ENCODE data around the gene NMRK2.

NMRK2 gene

DNA sequence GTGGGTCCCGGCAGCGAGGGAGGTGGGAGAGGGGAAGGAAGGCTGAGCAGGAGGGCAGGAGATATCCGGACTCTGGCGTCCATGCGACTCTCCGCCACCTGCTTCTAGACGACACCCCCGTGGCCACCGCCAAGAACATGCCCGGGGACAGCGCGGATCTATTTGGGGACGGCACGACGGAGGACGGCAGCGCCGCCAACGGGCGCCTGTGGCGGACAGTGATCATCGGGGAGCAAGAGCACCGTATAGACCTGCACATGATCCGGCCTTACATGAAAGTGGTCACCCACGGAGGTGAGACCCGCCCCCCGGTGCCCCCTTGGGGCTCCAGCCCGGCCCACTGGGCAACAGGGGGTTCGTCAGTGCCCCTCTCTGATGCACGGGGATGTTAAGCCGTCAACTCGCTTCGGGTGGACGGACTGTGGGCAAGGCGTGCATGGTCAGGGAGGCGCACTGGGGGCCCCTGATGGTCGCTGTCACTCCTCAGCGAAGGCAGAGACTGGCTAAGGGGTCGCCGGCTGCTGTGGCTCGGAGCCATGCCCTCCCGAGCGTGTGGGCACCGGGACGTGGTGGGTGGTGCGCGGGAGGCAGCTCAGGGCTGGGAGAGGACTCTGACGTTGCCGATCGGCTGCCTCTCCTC lies 25.1 kb upstream of the NMRK2 start:
- TF ChIP-seq CREB1 (IDR thresholded peaks at IDR 0.05; ENCODE audit: low read depth) (no peak), ZBTB7A (IDR thresholded peaks at IDR 0.05; ENCODE audit: low read depth) (no peak)

- TF ChIP-seq NFIC (IDR thresholded peaks at IDR 0.05) (no peak), REST (IDR thresholded peaks at IDR 0.05; ENCODE audit: low read depth) (no peak), EP300 (IDR thresholded peaks at IDR 0.05; ENCODE audit: borderline replicate concordance) (no peak), CREB1 (IDR thresholded peaks at IDR 0.05; ENCODE audit: low read depth) (no peak), CEBPB (IDR thresholded peaks at IDR 0.05) (no peak), EGR1 (IDR thresholded peaks at IDR 0.05) (no peak), YY1 (IDR thresholded peaks at IDR 0.05; ENCODE audit: low read depth) (no peak)
These were observed 24.4 kb upstream of the NMRK2 start for GRCh38 chr19:3908266-3909054.

DNA sequence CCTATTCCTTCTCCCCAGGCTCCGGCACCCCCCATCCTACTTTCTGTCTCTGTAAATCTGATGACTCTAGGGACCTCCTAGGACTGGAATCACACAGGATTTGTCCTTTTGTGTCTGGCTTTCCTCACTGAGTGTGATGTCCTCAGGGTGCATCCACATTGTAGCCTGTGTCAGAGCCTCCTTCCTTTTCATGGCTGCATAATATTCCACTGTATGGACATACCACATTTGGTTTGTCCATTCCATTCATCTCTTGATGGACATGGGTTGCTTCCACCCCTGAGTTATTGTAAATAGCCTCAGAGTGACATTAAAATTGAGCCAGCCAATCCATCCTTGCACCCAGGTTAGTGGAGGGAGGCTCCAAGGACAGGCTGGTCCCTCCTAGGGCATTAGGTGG lies 22.8 kb upstream of the NMRK2 start:
- TF ChIP-seq FOXM1 (IDR thresholded peaks at IDR 0.05; ENCODE audit: borderline replicate concordance, low read depth) (no peak), TCF12 (IDR thresholded peaks at IDR 0.05; ENCODE audit: low read depth) (no peak), CEBPB (IDR thresholded peaks at IDR 0.05) (no peak), EGR1 (IDR thresholded peaks at IDR 0.05) (no peak), ZBTB7A (IDR thresholded peaks at IDR 0.05; ENCODE audit: low read depth) (no peak), TAF1 (IDR thresholded peaks at IDR 0.05; ENCODE audit: low read depth) (no peak), REST (IDR thresholded peaks at IDR 0.05; ENCODE audit: low read depth) (no peak), RAD21 (IDR thresholded peaks at IDR 0.05; ENCODE audit: low read depth) (no peak), EP300 (IDR thresholded peaks at IDR 0.05; ENCODE audit: borderline replicate concordance) (no peak), TEAD4 (IDR thresholded peaks at IDR 0.05) (no peak), YY1 (IDR thresholded peaks at IDR 0.05; ENCODE audit: low read depth) (no peak), NFIC (IDR thresholded peaks at IDR 0.05) (no peak), CREB1 (IDR thresholded peaks at IDR 0.05; ENCODE audit: low read depth) (no peak)
- TF ChIP-seq, protein P1, sequence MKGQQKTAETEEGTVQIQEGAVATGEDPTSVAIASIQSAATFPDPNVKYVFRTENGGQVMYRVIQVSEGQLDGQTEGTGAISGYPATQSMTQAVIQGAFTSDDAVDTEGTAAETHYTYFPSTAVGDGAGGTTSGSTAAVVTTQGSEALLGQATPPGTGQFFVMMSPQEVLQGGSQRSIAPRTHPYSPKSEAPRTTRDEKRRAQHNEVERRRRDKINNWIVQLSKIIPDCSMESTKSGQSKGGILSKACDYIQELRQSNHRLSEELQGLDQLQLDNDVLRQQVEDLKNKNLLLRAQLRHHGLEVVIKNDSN (IDR thresholded peaks at IDR 0.05), result no peak
- TF ChIP-seq, protein P2, sequence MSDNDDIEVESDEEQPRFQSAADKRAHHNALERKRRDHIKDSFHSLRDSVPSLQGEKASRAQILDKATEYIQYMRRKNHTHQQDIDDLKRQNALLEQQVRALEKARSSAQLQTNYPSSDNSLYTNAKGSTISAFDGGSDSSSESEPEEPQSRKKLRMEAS (IDR thresholded peaks at IDR 0.05), result no peak

DNA sequence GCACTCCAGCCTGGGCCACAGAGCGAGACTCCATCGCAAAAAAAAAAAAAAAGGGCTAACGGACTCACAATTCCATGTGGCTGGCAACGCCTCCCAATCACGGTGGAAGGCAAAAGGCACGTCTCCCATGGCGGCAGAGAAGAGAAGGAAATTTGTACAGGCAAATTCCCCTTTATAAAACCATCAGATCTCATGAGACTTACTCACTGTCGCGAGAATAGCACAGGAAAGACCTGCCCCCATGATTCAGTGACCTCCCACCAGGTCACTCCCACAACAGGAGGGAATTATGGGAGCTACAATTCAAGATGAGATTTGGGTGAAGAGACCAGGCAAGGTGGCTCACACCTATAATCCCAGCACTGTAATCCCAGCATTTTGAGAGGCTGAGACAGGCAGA lies 18.7 kb upstream of the NMRK2 start:
- TF ChIP-seq CREB1 (IDR thresholded peaks at IDR 0.05; ENCODE audit: low read depth), result no peak
- no peak for TF ChIP-seq FOXM1 (IDR thresholded peaks at IDR 0.05; ENCODE audit: borderline replicate concordance, low read depth)
- TF ChIP-seq YY1 (IDR thresholded peaks at IDR 0.05; ENCODE audit: low read depth), result no peak

GRCh38 chr19:3916033-3916432 lies 16.8 kb upstream of the NMRK2 start:
- TF ChIP-seq REST (IDR thresholded peaks at IDR 0.05; ENCODE audit: low read depth), result no peak
- TF ChIP-seq, protein P2 (IDR thresholded peaks at IDR 0.05), result no peak
- no peak for TF ChIP-seq CEBPB (IDR thresholded peaks at IDR 0.05)
- no peak for TF ChIP-seq CREB1 (IDR thresholded peaks at IDR 0.05; ENCODE audit: low read depth)
- no peak for TF ChIP-seq YY1 (IDR thresholded peaks at IDR 0.05; ENCODE audit: low read depth)
- TF ChIP-seq EGR1 (IDR thresholded peaks at IDR 0.05), result no peak
- no peak for TF ChIP-seq ZBTB7A (IDR thresholded peaks at IDR 0.05; ENCODE audit: low read depth)
- no peak for TF ChIP-seq EP300 (IDR thresholded peaks at IDR 0.05; ENCODE audit: borderline replicate concordance)

Data from Ishikawa (cell line).